Measurements from ENCODE around the gene SLC27A1. TPM values are rescaled to one million over a fixed set of nuclear protein-coding genes. Genes with fewer than 3 reads are reported as not detected.

The SLC27A1 gene
- total and polyA plus RNA-seq, 2 experiments from 2014 or later = 3.5 to 11.6 TPM

- TF ChIP-seq REST (IDR thresholded peaks at IDR 0.05; ENCODE audit: unreplicated experiment) = no peak
- no peak for TF ChIP-seq STAT1 (IDR thresholded peaks at IDR 0.05; ENCODE audit: unreplicated experiment)
- TF ChIP-seq POLR2AphosphoS5 (IDR thresholded peaks at IDR 0.05; ENCODE audit: low read depth) = no peak
- TF ChIP-seq ZNF331 (CRISPR knock-in tag; IDR thresholded peaks at IDR 0.05; ENCODE audit: low read depth) = no peak
- TF ChIP-seq JUNB (IDR thresholded peaks at IDR 0.05; ENCODE audit: unreplicated experiment) = no peak
- no peak for TF ChIP-seq ETS1 (IDR thresholded peaks at IDR 0.05)
These were observed 21.0 kb downstream of the SLC27A1 start (continued) for GRCh38 chr19:17491287-17491686.

GRCh38 chr19:17495639-17496296 is 25.4 kb downstream of the SLC27A1 start:
- ATAC-seq (no peak), DNase-seq (ENCODE audit: low spot score) (no peak)
- no peaks in the 10 kb centered on the region for H4K20me1 ChIP-seq (replicated peaks; ENCODE audit: insufficient read depth)
- Mint-ChIP-seq H3K4me3 (peak overlapping the region; percentile 37; the same call in 1 of the 3 replicates), H3K27ac (no peak overlapping the region), H3K4me1 (peaks cover 24% of the 10 kb centered on the region), H3K27me3 (ENCODE audit: insufficient read depth, low read depth, poor library complexity) (peaks cover 13% of the 10 kb centered on the region), H3K9me3 (no peaks in the 10 kb centered on the region; the same call in 2 of the 3 replicates), H3K36me3 (ENCODE audit: low read depth) (no peaks in the 10 kb centered on the region)
- H3F3A ChIP-seq (replicated peaks; ENCODE audit: low read depth) = peaks cover 16% of the 10 kb centered on the region
- H3K4me3 ChIP-seq = no peak overlapping the region
- H3K27ac ChIP-seq (ENCODE audit: low read depth) = no peak overlapping the region
- H3K27me3 ChIP-seq (ENCODE audit: insufficient read depth) = peaks cover 6% of the 10 kb centered on the region; the same call in 1 of the 2 replicates
- no peaks in the 10 kb centered on the region for H3K9me2 ChIP-seq (ENCODE audit: insufficient read depth)
- H3K4me2 ChIP-seq = no peak overlapping the region
- H2AFZ ChIP-seq = no peak overlapping the region
- no peaks in the 10 kb centered on the region for H3K36me3 ChIP-seq (ENCODE audit: insufficient read depth)
- H3K79me2 ChIP-seq (replicated peaks; ENCODE audit: insufficient read depth) = no peaks in the 10 kb centered on the region
- peaks cover 13% of the 10 kb centered on the region for H3K4me1 ChIP-seq (ENCODE audit: insufficient read depth)
- TF ChIP-seq CREB1 (CRISPR knock-in tag; IDR thresholded peaks at IDR 0.05; ENCODE audit: low read depth) (no peak), ZNF462 (CRISPR knock-in tag; IDR thresholded peaks at IDR 0.05) (no peak), STAT1 (IDR thresholded peaks at IDR 0.05; ENCODE audit: unreplicated experiment) (no peak), REST (IDR thresholded peaks at IDR 0.05; ENCODE audit: unreplicated experiment) (no peak), ZNF114 (CRISPR knock-in tag; IDR thresholded peaks at IDR 0.05) (no peak), EZH2 (IDR thresholded peaks at IDR 0.05; ENCODE audit: low read depth, unreplicated experiment) (no peak)
